ENCODE data around the gene CCDC141.

DNA sequence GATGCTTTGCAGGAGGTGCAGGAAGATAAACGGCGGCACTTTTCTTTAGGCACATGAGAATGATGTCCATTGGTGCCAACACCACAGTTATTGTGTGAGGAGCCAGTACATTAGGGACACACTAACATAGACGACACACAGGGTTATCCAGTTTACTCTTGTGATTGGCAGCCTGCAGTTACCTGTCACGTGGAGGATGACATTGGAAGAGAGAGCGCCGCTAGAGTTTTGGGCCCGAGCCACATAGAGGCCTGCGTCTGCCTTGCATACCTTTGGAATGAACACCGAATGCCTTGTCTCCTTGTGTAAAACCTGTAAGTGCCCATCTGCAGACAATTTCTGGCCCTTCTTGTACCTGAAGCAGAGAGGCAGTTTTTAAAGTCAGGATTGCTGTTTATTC lies 215.9 kb downstream of the CCDC141 start:
- no peak for TF ChIP-seq POLR2AphosphoS5 (IDR thresholded peaks at IDR 0.05)
- TF ChIP-seq POLR2A (IDR thresholded peaks at IDR 0.05) = no peak
- no peak for TF ChIP-seq CTCF (IDR thresholded peaks at IDR 0.05)
- no peak for TF ChIP-seq EP300 (IDR thresholded peaks at IDR 0.05)
